GM19193 (cell line): Measurements from ENCODE around the gene HTR3D.

ENCODE experiments used
- POLR2A ChIP-seq: IDR thresholded peaks from 4 replicates; pipeline ENCODE4 v1.6.1; 2011; ENCODE audit not compliant: insufficient read depth, insufficient read length; ENCODE audit errors: extremely low read depth

The HTR3D gene

DNA sequence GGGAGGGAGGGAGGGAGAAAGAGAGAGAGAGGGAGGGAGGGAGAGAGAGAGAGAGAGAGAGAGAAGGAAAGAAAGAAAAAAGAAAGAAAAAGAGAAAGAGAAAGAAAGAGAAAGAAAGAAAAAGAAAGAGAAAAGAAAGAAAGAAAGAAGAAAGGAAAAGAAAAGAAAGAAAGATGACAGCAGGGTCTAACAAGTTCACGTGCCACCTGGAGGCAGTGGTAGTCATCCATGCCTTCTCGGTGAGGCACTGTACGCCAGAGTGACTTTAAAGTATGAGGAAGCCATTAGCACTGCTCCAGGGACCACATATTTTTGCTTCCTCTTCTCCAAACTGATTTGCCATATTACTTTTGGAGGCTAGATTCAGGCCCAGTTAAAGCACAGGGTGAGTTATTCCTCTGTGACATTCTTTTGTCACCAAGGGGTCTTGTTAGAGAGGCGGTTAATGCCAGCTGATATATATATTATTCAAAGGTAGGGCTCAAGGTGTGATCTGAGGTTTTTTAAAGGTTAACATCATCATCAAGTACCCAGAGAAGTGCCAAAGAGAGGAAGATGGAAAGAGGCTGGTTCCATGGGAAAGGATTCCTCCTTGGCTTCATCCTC, at the start of gene HTR3D:
HTR3D (plus strand) TSS at position 556 of the 606 bp plus-strand sequence; CDS start at position 556, 0 bp downstream.
- no peak for TF ChIP-seq POLR2A

GRCh38 chr3:183981990-183982644, 49.4 kb upstream of the HTR3D start:
- no peak for TF ChIP-seq POLR2A

- TF ChIP-seq POLR2A, result no peak
Observed at GRCh38 chr3:183984127-183984740, 47.3 kb upstream of the HTR3D start.

DNA sequence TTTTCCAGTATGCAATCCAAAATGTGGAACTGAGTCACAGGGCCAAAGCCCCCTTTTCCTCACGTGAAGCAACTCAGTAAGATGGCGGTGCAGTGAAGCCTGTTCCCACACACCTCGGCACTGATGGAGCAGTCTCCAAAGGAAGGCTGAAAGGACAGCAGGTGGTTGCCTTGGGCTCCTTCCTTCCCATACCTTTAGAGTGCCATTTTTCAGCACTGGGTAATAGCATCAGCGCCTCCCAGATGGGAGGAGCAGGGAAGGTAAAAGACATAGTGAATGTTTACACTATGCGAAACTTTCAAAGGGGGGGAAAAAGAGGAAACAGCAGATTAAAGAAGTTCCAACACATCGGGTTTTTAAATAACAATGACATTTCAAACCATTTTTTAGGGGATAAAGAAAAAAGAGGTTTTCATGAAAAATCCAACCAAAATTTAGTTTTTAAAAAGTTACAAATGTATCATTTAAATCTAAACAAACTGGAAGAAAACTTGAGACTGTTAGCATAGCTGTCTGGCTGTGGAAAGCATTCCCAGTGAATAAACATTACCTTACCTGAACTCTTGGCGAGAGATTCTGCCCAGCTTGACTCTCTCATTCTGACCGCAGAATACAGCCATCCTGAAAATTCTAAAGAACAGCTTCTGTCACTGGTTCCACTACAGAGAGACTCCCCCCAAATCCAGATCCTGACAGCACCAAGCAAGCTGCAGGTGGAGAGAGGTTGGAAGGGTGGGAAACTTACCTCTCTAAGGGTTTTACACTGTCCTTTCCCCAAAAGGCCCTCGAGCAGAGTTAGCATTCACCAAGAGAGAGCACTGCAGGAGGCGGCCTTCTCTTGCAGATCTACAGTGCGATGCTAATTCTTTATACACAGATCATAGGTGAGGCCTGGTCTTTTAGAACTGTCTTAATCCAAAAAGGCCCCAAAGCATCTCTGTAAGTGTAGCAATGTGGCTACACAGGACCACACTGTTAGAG, 46.5 kb upstream of the HTR3D start:
- TF ChIP-seq POLR2A, result no peak

- no peak for TF ChIP-seq POLR2A
Observed at GRCh38 chr3:183987000-183987600, 44.4 kb upstream of the HTR3D start.

- TF ChIP-seq POLR2A, result no peak
Observed at GRCh38 chr3:183988216-183988790, 43.2 kb upstream of the HTR3D start.

- TF ChIP-seq POLR2A, result no peak
Observed at GRCh38 chr3:183991403-183991802, 40.1 kb upstream of the HTR3D start.

DNA sequence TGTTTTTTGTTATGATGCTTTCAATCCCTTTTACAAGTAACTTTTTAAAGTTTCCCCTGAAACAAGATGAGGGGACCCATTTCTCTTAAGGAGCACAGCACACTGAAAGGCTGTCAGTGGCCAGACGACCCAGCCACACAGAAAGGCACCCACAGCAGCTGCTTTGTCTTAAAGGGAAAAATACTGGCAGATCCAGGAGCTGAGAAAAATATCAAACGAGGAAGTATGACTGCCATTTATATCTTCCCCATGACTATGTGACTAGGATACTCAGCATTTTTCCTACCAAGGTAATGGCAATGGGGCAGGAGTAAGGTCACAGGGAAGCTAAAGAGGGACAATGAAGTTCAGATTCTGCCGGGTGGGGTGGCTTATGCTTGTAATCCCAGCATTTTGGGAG, 29.8 kb upstream of the HTR3D start:
- TF ChIP-seq POLR2A, result no peak

- no peak for TF ChIP-seq POLR2A
Observed at GRCh38 chr3:184002469-184002868, 29.1 kb upstream of the HTR3D start.

- TF ChIP-seq POLR2A, result no peak
Observed at GRCh38 chr3:184003187-184003967, 28.2 kb upstream of the HTR3D start.

GRCh38 chr3:184004476-184004875, 27.1 kb upstream of the HTR3D start:
- no peak for TF ChIP-seq POLR2A

DNA sequence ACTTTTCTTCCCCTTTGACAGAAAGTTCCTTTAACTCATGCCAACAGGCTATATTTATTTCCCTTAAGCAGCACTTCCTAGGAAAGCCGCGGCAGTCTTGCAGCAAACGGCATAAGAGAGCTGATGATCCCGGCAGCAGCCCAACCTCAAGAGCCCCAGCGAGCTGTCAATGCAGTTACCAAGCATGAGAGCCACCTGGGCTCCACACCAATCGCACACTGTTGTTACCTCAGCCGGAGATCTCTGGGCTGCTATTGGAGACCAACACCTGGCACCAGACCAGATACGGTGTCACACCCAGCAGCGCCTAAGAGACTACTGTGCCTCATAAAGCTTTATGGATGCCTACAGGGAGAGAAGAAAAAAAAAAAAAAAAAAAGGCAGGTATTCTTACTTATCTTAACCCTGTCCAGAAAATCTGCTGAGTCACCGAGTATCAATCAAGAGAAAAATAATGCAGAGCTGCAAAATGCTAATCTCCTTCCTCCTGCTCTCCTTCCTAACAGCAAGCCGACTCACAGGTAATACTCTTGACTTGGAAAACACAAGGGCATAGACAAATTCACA, 25.5 kb upstream of the HTR3D start:
- no peak for TF ChIP-seq POLR2A

GRCh38 chr3:184008161-184008560, 23.4 kb upstream of the HTR3D start:
- no peak for TF ChIP-seq POLR2A
